VCaP (cell line): Measurements from ENCODE around the gene WEE1.
"Not testable (repeated sequence)": the region's sequence is repeated elsewhere in the genome, so short reads cannot be mapped to it uniquely, and the experiment has no call there.

Experiments used
- H3K27ac ChIP-seq: fragments of 450-650 bp; 2 replicates; pipeline ENCODE4 v1.5.1; 2017
- TF ChIP-seq, protein P1 (sequence below): fragments of 450-650 bp; conservative IDR thresholded peaks from 2 replicates; pipeline ENCODE4 v1.5.1; 2017; ENCODE audit warnings: mild to moderate bottlenecking, moderate library complexity

WEE1 gene

DNA sequence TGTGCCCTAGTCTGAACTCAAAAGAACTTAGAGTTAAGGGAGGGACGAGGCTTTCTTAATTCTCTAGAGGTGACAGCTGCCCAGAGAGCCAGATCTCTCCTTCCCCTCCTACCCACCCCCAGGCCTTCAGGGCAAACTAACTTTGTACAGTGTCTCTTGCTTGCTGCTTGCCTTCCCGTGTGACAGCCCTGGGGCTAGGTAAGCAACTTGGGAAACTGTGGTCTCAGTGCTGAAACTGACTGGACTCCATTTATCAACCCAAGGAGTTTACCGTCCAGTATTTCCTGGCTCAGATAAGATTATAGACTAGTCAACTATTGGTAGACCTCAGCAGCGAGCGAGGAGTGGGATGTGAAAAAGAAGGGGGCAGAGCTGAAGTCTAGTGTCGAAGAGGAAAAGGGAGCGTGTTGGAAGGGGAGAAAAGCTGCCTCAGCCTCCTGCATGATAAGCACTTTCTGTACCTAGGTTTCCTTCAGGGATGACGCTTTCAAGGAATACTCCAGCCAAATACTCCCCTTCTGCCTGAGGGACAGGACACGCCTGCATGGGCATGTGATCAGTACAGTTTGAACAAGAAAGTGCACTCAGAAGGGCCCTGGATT, 43.3 kb upstream of the WEE1 start:
- peak overlapping the region; percentile 93 for H3K27ac ChIP-seq

DNA sequence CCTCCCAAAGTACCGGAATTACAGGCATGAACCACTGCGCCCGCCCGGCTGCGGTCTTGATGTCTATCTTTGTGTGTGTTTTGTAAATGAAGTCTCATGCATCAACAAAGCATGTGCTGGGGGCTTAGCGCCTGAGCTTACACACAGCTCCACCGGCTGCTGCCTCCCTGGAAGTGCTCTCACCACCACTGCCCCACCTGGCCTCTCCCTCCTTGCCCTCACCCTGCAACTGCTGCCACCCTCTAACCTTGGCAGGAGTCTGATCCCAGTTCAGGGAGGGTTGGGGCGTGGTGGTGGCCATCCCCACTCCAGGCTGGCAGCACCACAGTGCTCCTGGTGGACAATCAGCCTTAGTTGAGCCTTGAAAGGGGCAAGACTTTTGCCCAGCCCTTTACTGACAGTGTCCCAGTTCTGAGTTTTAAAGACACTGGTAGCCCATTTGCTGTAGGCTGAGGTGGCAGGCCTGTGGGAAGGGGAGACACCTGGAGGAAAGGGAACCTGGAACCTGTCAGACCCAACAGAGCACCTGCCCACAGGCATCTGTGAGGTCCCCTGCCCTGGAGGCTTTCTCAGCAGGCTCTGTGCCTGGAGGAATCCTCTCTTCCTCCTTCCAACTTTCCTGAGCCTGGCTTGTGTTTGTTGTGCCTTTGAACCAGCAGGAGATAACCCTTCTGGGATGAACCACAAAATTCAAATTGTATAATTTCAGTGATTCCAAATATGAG, 42.4 kb upstream of the WEE1 start:
- TF ChIP-seq, protein P1, sequence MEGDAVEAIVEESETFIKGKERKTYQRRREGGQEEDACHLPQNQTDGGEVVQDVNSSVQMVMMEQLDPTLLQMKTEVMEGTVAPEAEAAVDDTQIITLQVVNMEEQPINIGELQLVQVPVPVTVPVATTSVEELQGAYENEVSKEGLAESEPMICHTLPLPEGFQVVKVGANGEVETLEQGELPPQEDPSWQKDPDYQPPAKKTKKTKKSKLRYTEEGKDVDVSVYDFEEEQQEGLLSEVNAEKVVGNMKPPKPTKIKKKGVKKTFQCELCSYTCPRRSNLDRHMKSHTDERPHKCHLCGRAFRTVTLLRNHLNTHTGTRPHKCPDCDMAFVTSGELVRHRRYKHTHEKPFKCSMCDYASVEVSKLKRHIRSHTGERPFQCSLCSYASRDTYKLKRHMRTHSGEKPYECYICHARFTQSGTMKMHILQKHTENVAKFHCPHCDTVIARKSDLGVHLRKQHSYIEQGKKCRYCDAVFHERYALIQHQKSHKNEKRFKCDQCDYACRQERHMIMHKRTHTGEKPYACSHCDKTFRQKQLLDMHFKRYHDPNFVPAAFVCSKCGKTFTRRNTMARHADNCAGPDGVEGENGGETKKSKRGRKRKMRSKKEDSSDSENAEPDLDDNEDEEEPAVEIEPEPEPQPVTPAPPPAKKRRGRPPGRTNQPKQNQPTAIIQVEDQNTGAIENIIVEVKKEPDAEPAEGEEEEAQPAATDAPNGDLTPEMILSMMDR: no peak
- H3K27ac ChIP-seq: peak overlapping the region; percentile 93; the same call in 1 of the 2 replicates

More for the DNA sequence above, 43.3 kb upstream of the WEE1 start:
- TF ChIP-seq, protein P1: no peak

DNA sequence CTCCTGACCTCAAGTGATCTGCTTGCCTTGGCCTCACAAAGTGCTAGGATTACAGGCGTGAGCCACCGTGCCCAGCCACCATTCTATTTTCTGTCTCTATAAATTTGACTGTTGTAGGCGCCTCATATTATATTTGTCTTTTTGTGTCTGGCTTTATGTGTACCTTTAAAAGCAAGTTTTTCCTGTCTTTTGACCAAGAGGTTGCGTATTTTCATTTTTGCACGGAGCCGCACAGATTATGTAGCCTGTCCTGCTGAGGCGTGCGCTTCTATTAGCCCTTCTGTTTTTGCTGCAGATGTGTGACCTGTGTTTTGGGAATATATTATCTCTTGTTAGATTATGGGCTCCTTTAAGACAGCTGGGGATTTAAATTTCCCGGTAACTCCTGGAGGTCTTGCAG, 40.4 kb upstream of the WEE1 start:
- TF ChIP-seq, protein P1: no peak
- peak overlapping the region; percentile 93 for H3K27ac ChIP-seq

GRCh38 chr11:9533736-9534473, 39.6 kb upstream of the WEE1 start:
- TF ChIP-seq, protein P1: no peak
- H3K27ac ChIP-seq: peak overlapping the region; percentile 93

GRCh38 chr11:9535189-9535781, 38.2 kb upstream of the WEE1 start:
- peak overlapping the region; percentile 93; the same call in 1 of the 2 replicates for H3K27ac ChIP-seq
- TF ChIP-seq, protein P1: peak; percentile 38

DNA sequence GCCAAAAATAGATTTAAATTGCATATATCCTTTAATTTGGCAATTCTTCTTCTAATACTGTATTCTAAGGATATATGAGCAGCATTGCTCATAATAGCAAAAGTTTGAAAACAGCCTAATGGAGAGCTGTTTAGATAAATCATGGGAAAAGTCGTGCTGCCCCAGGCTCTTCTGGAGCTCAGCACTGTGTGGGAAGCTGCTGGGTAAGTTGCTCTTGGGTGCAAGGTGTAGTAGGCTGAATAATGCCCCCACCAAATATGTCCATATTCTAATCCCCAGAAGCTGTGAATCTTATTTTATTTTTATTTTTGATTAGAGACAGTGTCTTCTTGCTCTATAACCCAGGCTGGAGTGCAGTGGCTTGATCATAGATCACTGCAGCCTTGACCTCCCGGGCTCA, 34.9 kb upstream of the WEE1 start:
- no peak overlapping the region for H3K27ac ChIP-seq
- TF ChIP-seq, protein P1: no peak

- H3K27ac ChIP-seq: not testable (repeated sequence)
Measured at GRCh38 chr11:9549216-9549615, 24.3 kb upstream of the WEE1 start.
